ENCODE data around the gene LRRFIP1. TPM values are rescaled to one million over a fixed set of nuclear protein-coding genes. Genes with fewer than 3 reads are reported as not detected.
A peak's percentile ranks its signal among the peaks of the same experiment; 100 is the strongest.

The LRRFIP1 gene
- polyA plus RNA-seq: 123 TPM

- Mint-ChIP-seq H3K9me3 (no peaks in the 10 kb centered on the region), H3K4me3 (peak within 1 kb of the TSS; percentile 72 to 90 (median 86)), H3K36me3 (peaks cover 3% of the 10 kb centered on the region), H3K27me3 (peaks cover 48% of the 10 kb centered on the region), H3K27ac (peak within 1 kb of the TSS in 1 of 3 donors; percentile 48), H3K4me1 (peaks cover 0 to 12% (median 1%) of the 10 kb centered on the region in 3 donors)
Observed at GRCh38 chr2:237627441-237628246, at the start of gene LRRFIP1. Gene LRRFIP1, plus strand, starts transcription at chr2:237627587. Its CDS starts 58 bp downstream, at chr2:237627645.

GRCh38 chr2:237577956-237578870, 49.2 kb upstream of the LRRFIP1 start:
- Mint-ChIP-seq H3K27ac (peak overlapping the region in 1 of 3 donors; percentile 80), H3K9me3 (no peaks in the 10 kb centered on the region), H3K4me3 (no peak overlapping the region), H3K27me3 (peaks cover 5% of the 10 kb centered on the region), H3K36me3 (no peaks in the 10 kb centered on the region), H3K4me1 (no peaks in the 10 kb centered on the region)

- H3K27me3 Mint-ChIP-seq: peaks cover 8% of the 10 kb centered on the region
- H3K4me3 Mint-ChIP-seq: no peak overlapping the region
- H3K36me3 Mint-ChIP-seq: no peaks in the 10 kb centered on the region
- no peaks in the 10 kb centered on the region for H3K4me1 Mint-ChIP-seq
- no peak overlapping the region for H3K27ac Mint-ChIP-seq
- H3K9me3 Mint-ChIP-seq: no peaks in the 10 kb centered on the region
Observed at GRCh38 chr2:237581326-237581725, 46.1 kb upstream of the LRRFIP1 start.

- no peak overlapping the region for H3K4me3 Mint-ChIP-seq
Observed at GRCh38 chr2:237581751-237582746, 45.3 kb upstream of the LRRFIP1 start.

GRCh38 chr2:237583385-237584295, 43.7 kb upstream of the LRRFIP1 start:
- peaks cover 0 to 1% (median 0%) of the 10 kb centered on the region in 3 donors for H3K9me3 Mint-ChIP-seq
- no peak overlapping the region for H3K4me3 Mint-ChIP-seq
- no peak overlapping the region for H3K27ac Mint-ChIP-seq
- H3K4me1 Mint-ChIP-seq: peaks cover 0 to 2% (median 0%) of the 10 kb centered on the region in 3 donors
- peaks cover 10% of the 10 kb centered on the region for H3K27me3 Mint-ChIP-seq
- H3K36me3 Mint-ChIP-seq: no peaks in the 10 kb centered on the region

More at GRCh38 chr2:237581751-237582746, 45.3 kb upstream of the LRRFIP1 start:
- peaks cover 8% of the 10 kb centered on the region for H3K27me3 Mint-ChIP-seq
- no peaks in the 10 kb centered on the region for H3K9me3 Mint-ChIP-seq
- H3K4me1 Mint-ChIP-seq: peaks cover 0 to 2% (median 0%) of the 10 kb centered on the region in 3 donors
- H3K36me3 Mint-ChIP-seq: no peaks in the 10 kb centered on the region
- no peak overlapping the region for H3K27ac Mint-ChIP-seq

GRCh38 chr2:237585590-237586221, 41.7 kb upstream of the LRRFIP1 start:
- H3K27ac Mint-ChIP-seq: no peak overlapping the region
- peaks cover 0 to 1% (median 0%) of the 10 kb centered on the region in 3 donors for H3K9me3 Mint-ChIP-seq
- no peaks in the 10 kb centered on the region for H3K36me3 Mint-ChIP-seq
- H3K27me3 Mint-ChIP-seq: peaks cover 7% of the 10 kb centered on the region
- no peak overlapping the region for H3K4me3 Mint-ChIP-seq
- peaks cover 0 to 2% (median under 1%) of the 10 kb centered on the region in 3 donors for H3K4me1 Mint-ChIP-seq

- Mint-ChIP-seq H3K9me3 (peaks cover 0 to 1% (median 0%) of the 10 kb centered on the region in 3 donors), H3K4me1 (peaks cover 0 to 4% (median 4%) of the 10 kb centered on the region in 3 donors), H3K4me3 (no peak overlapping the region), H3K36me3 (no peaks in the 10 kb centered on the region), H3K27ac (no peak overlapping the region), H3K27me3 (peaks cover 6% of the 10 kb centered on the region)
Observed at GRCh38 chr2:237588044-237588696, 39.2 kb upstream of the LRRFIP1 start.

- H3K36me3 Mint-ChIP-seq: no peaks in the 10 kb centered on the region
- peak within 1 kb of the TSS in 1 of 4 donors; percentile 17 for H3K4me3 Mint-ChIP-seq
- H3K4me1 Mint-ChIP-seq: peaks cover 4% of the 10 kb centered on the region in 3 donors
- H3K27ac Mint-ChIP-seq: peak within 1 kb of the TSS in 1 of 3 donors; percentile 62
- H3K9me3 Mint-ChIP-seq: peaks cover 0 to 1% (median 0%) of the 10 kb centered on the region in 3 donors
- peaks cover 3% of the 10 kb centered on the region for H3K27me3 Mint-ChIP-seq
Observed at GRCh38 chr2:237590272-237591140, 36.9 kb upstream of the LRRFIP1 start, which contains the start of gene RAB17. Gene RAB17, minus strand, starts transcription at chr2:237590734. Its CDS starts 4,580 bp downstream, at chr2:237586154.

- peak overlapping the region in 1 of 3 donors; percentile 62 for H3K27ac Mint-ChIP-seq
- peaks cover 4 to 6% (median 4%) of the 10 kb centered on the region in 3 donors for H3K4me1 Mint-ChIP-seq
- peaks cover 0 to 1% (median 0%) of the 10 kb centered on the region in 3 donors for H3K9me3 Mint-ChIP-seq
- peaks cover 3% of the 10 kb centered on the region for H3K27me3 Mint-ChIP-seq
- H3K36me3 Mint-ChIP-seq: no peaks in the 10 kb centered on the region
- H3K4me3 Mint-ChIP-seq: no peak overlapping the region
Observed at GRCh38 chr2:237591141-237591881, 36.1 kb upstream of the LRRFIP1 start.

GRCh38 chr2:237592425-237592980, 34.9 kb upstream of the LRRFIP1 start:
- H3K9me3 Mint-ChIP-seq: peaks cover 0 to 1% (median 0%) of the 10 kb centered on the region in 3 donors
- peaks cover under 1% of the 10 kb centered on the region for H3K27me3 Mint-ChIP-seq
- H3K36me3 Mint-ChIP-seq: no peaks in the 10 kb centered on the region
- H3K4me1 Mint-ChIP-seq: peaks cover 4 to 5% (median 4%) of the 10 kb centered on the region in 3 donors
- H3K4me3 Mint-ChIP-seq: no peak overlapping the region
- H3K27ac Mint-ChIP-seq: no peak overlapping the region

- Mint-ChIP-seq H3K4me3 (no peak overlapping the region), H3K27ac (no peak overlapping the region), H3K27me3 (no peaks in the 10 kb centered on the region), H3K9me3 (peaks cover 0 to 1% (median 0%) of the 10 kb centered on the region in 3 donors), H3K4me1 (peaks cover 4 to 7% (median 6%) of the 10 kb centered on the region in 3 donors), H3K36me3 (no peaks in the 10 kb centered on the region)
Observed at GRCh38 chr2:237593036-237593435, 34.4 kb upstream of the LRRFIP1 start.

Data from IgD-negative memory B cell (primary cell).